H1 (cell line): ENCODE measurements around the gene BTBD10.

Experiments
- CTCF ChIP-seq, 3 experiments: IDR thresholded peaks; 1 replicate in 2 of 3; 2 replicates in 1 of 3; pipeline versions ENCODE4 v1.5.1 to v1.6.1; 2011; ENCODE audit warnings: low read length in 3 of 3, mild to moderate bottlenecking in 3 of 3, inconsistent platforms in 2 of 3, low read depth in 1 of 3, moderate library complexity in 1 of 3; ENCODE audit not compliant: insufficient read depth in 1 of 3; ENCODE audit errors: control extremely low read depth in 1 of 3
- EZH2 ChIP-seq: fragments of 200-600 bp; sonication (generic); IDR thresholded peaks from 2 replicates; pipeline ENCODE4 v1.7.1; 2012; ENCODE audit warnings: low read depth, mild to moderate bottlenecking, moderate library complexity, low read length, inconsistent platforms; ENCODE audit not compliant: severe bottlenecking
- FOSL1 ChIP-seq: IDR thresholded peaks from 2 replicates; pipeline ENCODE4 v1.6.1; 2011; ENCODE audit warnings: mild to moderate bottlenecking, low read depth, low read length, moderate library complexity; ENCODE audit not compliant: insufficient read depth
- RNF2 ChIP-seq: fragments of 200-900, 300-1000 bp; sonication (generic); IDR thresholded peaks from 2 replicates; pipeline ENCODE4 v1.7.1; 2016; ENCODE audit warnings: borderline replicate concordance, low read depth, mild to moderate bottlenecking, antibody characterized with exemption, low read length; ENCODE audit not compliant: poor library complexity, severe bottlenecking; ENCODE audit errors: missing control alignments

DNA sequence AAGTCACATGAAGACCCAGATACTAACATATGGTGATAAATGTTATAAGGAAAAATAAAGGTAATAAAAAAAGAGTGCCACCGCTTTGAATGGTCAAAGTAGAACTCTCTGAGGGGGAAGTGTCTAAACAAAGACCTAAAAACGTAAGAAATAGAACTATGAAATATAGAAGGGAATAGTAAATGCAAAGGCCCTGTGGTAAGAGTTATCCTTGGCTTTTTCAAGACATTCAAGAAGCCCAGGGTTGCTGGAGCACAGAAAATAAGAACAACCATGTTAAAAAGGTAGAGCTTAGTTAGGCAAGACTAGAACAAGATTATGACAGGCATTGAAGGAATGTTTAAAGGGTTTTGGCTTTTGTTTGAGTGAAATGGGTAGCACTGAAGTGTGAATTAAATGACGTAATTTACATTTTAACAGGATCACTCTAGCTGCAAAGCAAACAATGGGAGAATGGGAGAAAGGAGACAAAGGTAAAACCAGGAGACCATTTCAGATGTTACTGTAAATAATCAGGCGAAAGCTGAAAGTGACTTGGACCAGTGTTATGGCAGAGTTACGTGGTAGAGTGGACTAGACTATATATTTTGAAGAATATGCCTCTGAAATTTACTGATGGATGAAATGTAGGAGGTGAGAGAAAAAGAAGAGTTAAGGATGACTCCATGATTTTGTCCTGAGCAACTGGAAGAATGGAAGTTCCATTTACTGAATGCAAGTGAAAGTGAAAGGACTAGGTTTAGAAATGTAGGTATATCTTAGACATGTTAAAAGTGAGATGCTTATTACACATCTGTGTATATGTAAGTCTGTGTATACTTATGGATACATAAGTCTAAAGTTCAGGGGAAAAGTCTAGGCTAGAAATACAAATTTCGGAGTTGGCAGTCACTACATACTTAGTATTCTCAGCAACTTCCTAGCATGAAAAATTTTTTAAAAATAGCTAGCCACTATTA lies 28.5 kb downstream of the BTBD10 start:
- TF ChIP-seq RNF2 = no peak
- no peak for TF ChIP-seq EZH2
- no peak for TF ChIP-seq CTCF (IDR thresholded peaks at IDR 0.05; ENCODE audit: control extremely low read depth in 1 of 3, insufficient read depth in 1 of 3, low read depth in 1 of 3, low read length in 3 of 3)
- no peak for TF ChIP-seq FOSL1
